HG03135 (cell line): ENCODE results near the gene MATR3.
"Not testable (repeated sequence)": the region's sequence is repeated elsewhere in the genome, so short reads cannot be mapped to it uniquely, and the experiment has no call there.

Experiments used
- ATAC-seq: cut with Tn5 transposase; IDR thresholded peaks from one replicate; pipeline ENCODE4 v1.9.1; 2021; ENCODE audit warnings: mild to moderate bottlenecking, moderate library complexity; ENCODE audit not compliant: unreplicated experiment

Gene MATR3, protein sequence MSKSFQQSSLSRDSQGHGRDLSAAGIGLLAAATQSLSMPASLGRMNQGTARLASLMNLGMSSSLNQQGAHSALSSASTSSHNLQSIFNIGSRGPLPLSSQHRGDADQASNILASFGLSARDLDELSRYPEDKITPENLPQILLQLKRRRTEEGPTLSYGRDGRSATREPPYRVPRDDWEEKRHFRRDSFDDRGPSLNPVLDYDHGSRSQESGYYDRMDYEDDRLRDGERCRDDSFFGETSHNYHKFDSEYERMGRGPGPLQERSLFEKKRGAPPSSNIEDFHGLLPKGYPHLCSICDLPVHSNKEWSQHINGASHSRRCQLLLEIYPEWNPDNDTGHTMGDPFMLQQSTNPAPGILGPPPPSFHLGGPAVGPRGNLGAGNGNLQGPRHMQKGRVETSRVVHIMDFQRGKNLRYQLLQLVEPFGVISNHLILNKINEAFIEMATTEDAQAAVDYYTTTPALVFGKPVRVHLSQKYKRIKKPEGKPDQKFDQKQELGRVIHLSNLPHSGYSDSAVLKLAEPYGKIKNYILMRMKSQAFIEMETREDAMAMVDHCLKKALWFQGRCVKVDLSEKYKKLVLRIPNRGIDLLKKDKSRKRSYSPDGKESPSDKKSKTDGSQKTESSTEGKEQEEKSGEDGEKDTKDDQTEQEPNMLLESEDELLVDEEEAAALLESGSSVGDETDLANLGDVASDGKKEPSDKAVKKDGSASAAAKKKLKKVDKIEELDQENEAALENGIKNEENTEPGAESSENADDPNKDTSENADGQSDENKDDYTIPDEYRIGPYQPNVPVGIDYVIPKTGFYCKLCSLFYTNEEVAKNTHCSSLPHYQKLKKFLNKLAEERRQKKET

DNA sequence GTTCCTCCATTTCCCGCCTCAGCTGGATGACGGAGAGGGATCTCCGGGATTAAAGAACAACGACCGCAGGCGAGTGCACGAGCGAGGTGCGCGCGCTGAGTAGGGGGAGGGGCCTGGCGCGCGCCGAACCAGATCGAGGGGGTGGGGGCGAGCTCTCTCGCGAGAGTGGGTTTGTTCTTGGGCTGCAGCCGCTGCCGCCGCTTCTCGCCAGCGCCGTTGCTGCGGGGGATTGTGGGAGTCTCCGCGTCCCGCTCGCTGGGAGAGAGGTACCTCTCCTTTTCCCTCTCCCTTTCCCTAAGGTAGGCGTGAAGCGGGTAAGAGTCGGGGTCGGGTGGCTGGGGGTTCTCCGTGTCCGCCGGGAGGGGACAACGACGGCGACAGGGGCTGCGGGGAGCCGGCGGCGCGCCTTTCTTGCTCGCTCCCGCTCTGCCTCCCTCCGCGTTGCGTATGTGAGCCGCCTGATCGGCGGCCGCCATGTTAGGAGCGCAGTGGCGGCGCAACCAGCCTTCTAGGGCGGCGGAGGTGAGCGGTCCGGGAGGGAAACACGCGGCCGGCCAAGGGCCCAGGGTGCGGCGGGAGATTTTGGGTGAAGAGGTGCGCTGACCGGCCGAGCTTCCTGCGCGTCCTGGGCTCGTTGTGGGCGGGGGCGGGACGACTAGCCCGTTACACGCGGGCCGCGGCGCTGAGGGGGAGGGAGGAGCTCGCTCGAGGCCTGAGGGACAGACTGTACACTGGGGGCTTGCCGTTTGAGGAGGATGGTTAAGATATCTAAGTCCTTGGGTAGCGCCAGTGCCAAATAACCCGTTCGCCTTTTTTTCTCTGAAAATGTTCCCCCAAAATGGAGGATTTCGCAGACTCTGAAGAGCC lies at the start of gene MATR3:
Gene MATR3 (plus strand): TSS at position 234 of the 867 bp plus-strand sequence. CDS start 13,676 bp downstream, outside the sequence.
- ATAC-seq = peak; percentile 75

DNA sequence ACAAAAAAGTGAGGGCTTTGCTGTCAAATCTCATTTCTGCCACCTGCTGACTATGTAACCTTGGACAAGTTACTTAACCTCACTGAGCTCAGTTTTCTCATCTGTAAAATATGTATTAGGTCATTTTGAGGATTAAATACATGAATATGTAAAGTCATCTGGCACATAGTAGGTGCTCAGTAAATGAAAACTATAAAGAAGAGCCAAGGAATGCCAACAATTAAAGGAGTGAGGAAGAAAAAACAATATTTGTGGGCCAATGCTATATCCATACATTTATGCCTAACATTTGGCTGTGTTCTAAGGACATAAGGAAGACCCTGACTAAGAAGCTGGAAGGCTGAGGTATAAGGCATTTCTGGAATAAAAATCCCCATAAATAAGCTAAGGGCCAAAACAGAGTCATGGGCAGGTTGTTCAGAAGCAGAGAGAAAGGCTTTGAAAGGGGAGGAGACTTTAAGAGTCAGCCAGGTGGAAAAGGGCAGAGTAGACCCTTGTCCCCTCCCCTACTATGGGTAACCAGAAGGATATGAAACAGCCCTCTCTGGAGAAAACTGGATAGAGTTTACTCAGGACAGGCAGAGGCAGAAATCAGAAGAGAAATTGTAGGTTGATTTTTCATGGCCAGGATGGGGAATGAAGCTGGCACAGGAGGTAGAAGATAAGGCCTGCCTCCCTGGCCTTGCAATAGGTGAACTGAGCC lies 47.8 kb upstream of the MATR3 start:
- ATAC-seq = no peak

DNA sequence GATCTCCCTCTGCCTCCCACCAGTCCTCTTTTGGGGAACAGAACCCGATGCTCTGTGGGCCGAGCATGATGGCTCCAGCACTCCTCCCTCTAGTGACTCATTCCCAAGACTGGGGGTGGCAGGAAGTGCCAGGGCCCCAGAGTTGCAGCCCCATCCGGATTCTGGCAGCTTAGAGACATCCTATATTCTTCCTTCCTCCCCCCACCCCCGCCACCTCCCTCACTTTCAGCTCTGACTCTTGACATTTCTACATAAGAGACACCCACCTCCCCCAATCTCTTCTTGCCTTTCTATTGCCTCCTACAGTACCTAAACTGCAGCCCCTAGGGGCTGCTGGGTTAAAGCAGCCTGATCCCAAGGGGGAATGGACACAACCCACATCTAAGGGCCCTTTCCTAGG lies 47.1 kb upstream of the MATR3 start:
- no peak for ATAC-seq

DNA sequence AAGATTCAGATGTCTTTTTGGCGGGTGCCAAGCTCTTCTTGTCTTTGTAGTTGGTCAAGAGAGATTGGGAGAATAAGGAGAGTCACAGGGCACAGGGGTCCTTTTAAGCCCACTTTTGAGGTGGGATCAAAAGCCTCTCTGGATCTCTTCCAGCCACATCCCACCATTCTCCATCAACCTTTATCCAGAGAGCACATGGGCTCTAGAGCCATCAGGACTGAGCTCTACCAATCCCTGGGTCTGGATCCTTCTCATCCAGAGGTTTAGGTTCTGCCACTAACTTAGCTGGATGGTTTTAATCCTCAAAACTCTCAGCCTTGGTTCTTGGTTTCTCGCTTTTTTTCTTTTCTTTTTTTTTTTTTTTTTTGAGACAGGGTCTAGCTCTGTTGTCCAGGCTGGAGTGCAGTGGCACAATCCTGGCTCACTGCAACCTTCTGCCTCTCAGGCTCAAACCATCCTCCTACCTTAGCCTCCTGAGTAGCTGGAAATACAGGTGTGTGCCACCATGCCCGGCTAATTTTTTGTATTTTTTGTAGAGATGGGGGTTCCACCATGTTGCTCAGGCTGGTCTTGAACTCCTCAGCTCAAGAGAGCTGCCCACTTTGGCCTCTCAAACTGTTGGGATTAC lies 44.6 kb upstream of the MATR3 start:
- ATAC-seq = no peak

DNA sequence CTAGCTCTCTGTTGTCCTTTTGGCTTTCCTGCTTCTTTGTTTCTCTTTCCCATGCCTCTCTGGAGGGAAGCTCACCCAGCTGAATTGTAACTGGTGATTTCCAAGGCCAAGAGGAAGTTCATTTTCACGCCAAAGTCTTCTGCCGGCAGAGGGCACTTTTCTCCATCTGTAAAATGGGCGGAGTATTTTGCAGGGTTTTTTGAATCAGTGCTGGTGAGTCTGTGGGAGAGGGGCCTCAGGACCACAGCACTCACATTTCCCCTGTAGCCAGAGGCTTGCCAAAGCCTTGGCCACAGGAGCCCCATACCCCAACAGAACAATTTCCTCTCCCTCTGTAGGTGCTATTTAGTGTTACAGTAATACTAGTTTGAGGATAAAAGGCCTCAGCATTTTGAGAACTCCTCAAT lies 42.3 kb upstream of the MATR3 start:
- ATAC-seq = no peak

DNA sequence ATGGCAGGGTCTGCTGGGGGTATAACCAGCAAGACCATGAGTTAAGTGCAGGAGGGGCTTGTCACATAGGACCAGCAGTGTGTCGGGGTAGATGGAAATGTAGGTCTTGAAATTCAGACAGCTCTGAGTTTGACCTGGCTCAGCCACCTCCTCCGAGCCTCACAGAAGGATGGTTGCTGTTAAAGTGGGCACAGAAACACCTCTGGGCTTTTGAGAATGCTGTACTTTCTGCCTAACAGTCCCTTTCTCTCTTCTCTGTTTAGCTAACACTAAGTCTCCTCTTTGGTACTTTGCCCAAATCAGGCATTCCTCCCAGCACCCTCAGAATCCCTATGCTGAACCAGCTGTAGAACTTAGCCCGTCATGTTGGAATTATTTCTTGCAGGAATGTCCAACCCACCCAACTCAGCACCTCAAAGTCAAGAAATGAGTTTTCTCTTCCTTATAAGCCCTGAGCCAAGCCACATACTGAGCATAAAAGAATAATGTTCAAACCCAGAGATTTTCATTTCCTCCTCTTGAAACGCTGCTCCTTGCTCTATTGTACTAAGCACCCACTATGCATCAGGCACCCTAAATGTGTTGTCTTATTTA lies 41.7 kb upstream of the MATR3 start:
- no peak for ATAC-seq

DNA sequence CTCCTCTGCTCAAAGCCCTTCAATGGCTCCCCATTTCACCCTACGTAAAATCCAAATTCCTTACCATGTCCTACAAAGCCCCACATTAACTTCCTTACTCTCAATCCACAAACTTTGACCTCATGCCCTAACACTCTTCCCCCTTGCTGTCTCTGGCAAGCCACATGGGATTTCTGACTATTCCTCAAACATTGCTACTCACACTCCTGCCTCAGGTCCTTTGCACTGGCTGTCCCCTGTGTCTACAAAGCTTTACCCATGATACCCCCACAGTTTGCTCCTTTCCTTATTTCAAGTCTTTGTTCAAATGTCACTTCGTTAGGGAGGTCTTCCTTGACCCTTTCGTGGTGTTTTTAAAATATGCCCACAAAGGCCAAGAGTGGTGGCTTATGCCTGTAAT lies 40.4 kb upstream of the MATR3 start:
- ATAC-seq = no peak

DNA sequence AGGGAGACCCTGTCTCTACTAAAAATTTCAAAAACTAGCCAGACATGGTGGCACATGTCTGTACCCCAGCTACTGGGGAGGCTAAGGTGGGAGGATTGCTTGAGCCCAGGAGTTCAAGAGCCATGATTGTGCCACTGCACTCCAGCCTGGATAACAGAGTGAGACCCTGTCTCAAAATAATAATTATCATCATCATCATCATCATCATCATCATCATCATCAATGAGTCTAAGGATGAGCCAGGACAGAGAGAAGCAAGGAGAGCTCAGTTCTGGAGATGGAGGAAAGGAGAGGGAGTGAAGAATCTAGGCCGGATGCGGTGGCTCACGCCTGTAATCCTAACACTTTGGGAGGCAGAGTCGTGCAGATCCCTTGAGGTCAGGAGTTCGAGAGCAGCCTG lies 36.7 kb upstream of the MATR3 start:
- ATAC-seq = no peak

DNA sequence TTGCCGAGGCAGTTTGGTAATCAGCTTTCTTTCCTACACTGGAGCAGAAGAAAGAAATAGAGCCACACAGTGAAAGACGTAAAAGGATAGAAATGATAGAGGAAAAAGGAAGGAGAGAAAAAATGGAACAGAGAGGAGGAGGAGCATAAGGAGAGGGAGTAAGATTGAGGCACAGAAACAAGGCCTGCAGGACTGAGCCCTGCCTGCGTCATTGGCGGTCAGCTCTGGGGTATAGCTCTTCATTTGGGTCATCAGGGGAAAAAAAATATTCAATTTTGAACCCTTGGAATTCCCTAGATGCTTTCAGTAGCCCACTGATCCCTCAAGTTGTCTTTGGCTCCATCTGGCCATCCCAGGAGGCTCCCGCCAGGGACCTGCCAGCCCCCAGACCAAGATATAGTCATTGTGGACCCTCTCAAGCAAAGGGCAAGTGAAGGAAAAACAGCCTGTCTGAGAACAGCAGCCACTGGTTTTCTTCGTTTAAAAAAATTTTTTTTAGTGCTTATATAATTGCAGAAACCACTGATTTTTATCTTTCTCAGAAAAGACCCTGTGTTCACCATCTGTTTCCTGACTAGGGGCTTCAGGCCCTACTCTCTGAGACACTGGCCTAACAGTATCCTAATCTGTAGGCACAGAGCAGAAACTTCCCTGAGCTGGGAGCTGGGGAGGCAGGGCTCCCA lies 31.3 kb upstream of the MATR3 start:
- no peak for ATAC-seq

DNA sequence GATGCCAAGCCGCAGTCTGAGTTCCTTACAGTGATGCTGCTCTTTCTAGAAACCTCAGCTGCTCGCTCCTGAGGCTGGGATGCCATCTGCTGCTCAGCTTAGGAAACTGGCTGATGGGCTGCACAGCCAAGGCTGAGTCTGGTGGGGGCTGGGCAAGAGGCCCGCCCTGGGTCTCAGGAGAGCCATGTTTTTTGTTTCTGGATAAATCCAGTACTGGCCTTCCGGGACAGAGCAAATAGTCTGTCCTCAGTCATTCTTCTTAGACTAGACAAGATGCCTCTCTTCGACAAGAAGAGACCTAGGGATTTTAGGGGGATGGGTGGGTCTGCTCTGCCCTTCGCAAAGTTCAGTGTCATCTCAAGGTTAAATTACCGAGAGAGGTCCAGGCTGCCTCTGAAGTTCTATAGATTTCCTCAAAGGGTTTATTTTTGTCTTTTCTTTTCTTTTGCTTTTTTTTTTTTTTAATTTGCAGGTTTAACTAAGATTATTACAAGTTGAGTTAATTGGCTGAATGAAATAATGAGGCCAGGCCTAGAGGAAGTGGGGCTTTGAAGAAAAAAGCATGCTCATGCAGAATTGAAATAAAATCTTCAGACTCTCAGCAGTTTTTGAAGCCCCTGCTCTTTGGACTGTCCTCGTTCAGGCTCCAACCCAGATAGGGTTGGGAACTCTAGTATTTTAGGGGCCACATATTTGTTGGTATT lies 30.6 kb upstream of the MATR3 start:
- peak; percentile 78 for ATAC-seq

DNA sequence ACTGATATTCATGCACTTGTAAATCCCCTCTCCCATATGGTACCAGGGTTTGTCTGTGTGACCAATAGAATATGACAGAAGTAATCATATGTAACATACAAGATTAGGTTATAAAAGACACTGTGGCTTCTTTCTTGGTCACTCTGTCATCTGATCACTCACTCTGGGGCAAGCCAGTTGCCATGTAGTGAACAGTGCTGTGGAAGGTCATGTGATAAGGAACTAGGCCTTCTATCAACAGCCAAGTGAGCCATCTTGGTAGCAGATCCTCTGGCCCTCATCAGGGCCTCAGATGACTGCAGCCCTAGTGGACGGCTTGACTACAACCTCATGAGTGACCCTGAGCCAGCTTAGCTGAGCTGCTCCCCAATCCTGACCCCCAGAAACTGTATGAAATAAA lies 30.0 kb upstream of the MATR3 start:
- no peak for ATAC-seq

DNA sequence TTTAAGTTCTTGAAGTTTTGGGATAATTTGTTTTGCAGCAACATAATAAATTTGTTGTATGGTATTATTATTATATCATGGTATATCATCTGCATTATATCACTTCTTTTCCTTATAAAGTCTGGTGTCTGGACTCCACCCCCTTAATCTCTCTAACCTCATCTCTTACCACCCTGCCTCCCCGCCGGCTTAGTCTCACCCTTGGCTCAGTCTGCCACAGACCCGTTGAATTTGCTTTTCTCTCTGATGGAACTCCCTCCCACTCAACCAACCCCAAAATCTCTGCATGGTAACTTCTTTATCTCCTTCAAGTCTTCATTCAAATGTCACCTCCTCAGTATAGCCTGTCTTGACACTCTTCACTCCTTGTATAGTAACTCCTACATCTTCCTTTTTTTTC lies 29.6 kb upstream of the MATR3 start:
- no peak for ATAC-seq

DNA sequence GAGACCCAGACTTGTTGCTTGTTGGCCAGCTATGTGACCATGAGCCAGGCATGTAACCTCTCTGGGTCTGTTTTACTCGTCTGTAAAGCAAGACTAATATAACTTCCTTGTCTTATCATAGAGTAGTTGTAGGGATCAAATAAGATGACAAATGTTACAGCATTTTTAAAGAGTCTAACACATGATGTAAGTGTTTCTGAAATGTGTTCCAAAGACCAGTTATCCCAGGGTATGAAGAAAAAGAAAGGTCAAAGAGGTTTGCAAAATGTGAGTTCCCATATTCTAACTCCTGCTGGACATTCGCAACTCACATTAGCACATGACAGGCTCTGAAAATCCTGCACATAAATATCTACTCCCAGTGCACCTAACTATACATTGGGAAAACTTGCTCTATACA lies 28.5 kb upstream of the MATR3 start:
- ATAC-seq = no peak

DNA sequence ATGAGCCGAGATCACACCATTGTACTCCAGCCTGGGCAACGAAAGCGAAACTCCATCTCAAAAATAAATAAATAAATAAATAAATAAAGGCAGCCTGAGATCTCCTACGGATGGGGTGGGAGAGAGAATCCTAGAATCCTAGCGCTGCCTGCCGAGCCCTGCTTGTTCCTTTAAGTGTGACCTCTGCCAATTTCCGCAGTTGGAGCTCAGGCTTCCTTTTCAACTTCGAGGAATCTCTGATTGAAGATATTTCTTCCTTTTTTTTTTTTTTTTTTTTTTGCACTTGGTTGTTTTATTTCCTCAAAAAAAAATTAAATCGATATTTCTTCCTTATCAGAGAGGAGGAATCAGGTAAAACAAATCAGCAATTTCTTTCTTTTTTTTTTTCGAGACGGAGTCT lies 27.3 kb upstream of the MATR3 start:
- ATAC-seq = no peak

DNA sequence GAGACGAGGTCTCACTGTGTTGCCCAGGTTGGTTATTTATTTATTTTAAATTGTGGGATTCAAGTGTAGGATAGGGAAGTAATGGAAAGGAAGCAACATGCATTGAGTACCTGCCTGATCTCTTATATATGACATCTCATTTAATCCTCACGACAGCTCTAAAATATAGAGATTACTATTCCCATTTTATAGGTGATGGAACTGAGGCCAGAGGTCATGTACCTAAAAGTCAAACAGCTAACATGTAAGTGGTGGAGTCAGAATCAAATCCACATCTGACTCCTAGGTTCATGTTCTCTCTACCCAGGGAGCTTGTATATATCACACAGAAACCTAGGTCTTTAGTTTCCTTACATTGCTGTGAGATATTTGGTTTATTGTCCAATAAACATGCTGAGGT lies 26.1 kb upstream of the MATR3 start:
- no peak for ATAC-seq

DNA sequence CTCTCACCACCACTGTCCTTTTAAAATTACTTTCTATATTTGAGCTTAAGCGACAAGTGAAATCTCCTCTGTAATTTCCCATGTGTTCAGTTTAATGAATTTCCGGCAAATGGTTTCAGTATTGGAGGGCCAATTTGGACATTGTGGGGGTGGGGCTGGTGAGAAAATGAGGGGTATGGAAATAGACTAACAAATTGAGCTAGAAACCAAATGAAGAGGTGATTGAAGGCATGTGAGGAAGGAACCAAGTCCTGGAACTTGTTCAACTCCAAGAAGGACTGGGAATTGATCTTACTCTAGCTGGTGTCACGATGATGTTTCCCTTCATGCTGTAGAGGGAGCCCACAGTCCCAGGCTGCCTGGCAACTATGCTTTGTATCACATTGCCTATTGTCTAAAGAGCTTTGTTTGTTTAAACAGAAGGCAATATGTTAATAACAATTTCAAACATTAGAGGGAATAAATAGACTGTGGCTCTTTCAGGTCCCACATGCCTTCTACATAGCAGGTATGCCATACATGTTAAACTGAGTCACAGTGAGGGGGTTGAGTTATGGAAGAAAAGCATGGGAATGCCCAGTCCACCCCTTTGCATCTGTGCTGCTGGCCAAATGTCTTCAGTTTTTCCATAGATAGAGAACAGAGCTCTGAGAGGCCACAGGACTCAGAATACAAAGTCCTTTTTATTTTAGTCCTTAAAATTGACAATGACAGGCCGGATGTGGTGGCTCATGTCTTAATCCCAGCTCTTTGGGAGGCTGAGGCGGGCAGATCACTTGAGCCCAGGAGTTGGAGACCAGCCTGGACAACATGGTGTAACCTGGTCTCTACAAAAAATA lies 25.0 kb upstream of the MATR3 start:
- no peak for ATAC-seq

DNA sequence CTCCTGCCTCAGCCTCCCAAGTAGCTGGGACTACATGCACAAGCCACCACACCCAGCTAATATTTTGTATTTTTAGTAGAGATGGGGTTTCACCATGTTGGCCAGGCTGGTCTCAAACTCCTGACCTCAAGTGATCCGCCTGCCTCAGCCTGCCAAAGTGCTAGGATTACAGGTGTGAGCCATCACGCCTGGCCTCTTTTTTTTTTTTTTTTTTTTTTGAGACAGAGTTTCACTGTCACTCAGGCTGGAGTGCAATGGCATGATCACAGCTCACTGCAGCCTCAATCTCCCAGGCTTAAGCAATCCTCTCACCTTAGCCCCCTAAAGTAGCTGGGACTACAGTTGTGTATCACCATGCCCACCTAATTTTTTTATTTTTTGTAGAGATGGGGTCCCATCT lies 22.8 kb upstream of the MATR3 start:
- ATAC-seq = not testable (repeated sequence)
